Uterus (tissue), 2 donors: Measurements from ENCODE around the gene CAMK2D.

ENCODE experiments used
- CTCF ChIP-seq, 4 experiments: fragments of 200-600 bp in 2 of 4; fragments of 450-650 bp in 2 of 4; sonication (generic) in 2 of 4; IDR thresholded peaks; one replicate each; pipeline ENCODE4 v1.5.1; 2016 to 2019; ENCODE audit warnings: antibody characterized with exemption in 4 of 4, mild to moderate bottlenecking in 2 of 4, moderate library complexity in 1 of 4
- POLR2A ChIP-seq, 2 donors: fragments of 450-650 bp; IDR thresholded peaks; one replicate each; pipeline ENCODE4 v1.6.1; 2016; ENCODE audit warnings: antibody characterized with exemption in 2 of 2, mild to moderate bottlenecking in 1 of 2, moderate library complexity in 1 of 2

DNA sequence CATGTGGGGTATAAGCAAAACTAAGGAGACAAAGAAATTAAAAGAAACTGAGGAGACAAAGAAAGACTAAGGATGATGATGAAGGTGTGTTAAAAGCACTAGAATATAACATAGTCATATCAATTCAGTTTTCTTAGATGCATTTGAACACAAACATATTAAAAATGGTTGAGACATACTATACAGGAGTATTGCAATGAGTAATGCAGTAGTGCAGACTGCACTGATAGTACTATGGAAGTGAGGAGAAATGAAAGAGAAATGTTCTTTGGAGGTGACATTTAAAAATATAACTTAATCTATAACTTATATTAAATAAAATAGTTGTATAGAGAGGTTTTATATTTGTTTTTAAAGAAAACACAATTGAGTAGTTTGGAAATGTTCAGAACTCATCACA lies 279.2 kb downstream of the CAMK2D start:
- TF ChIP-seq CTCF (IDR thresholded peaks at IDR 0.05) (no peak), POLR2A (IDR thresholded peaks at IDR 0.05) (no peak)
